ENCODE results near the gene ALDH3A2. TPM values are rescaled to one million over a fixed set of nuclear protein-coding genes. Genes with fewer than 3 reads are reported as not detected.

ALDH3A2 gene
- 100 to 1,000 TPM; 123 to 141 (median 137) TPM for total RNA-seq

- intact Hi-C loops (cut with DNase I; ENCODE audit: low total_unique reads) = no loop called here
- peak; percentile 91 to 96 for DNase-seq (ENCODE audit: low spot score in 2 of 2)
- Histone ChIP-seq H3K4me3 (peak within 1 kb of the TSS; percentile 65 to 88 (median 68)), H3K27ac (peak within 1 kb of the TSS; percentile 91 to 95), H3K36me3 (no peaks in the 10 kb centered on the region), H3K4me1 (peaks cover 11 to 18% of the 10 kb centered on the region in 2 donors), H3K27me3 (no peaks in the 10 kb centered on the region), H3K9me3 (no peaks in the 10 kb centered on the region)
- TF ChIP-seq POLR2A (IDR thresholded peaks at IDR 0.05) (peak; percentile 96), CTCF (IDR thresholded peaks at IDR 0.05) (peak in 2 of 3 donors; percentile 17 to 31), POLR2AphosphoS5 (IDR thresholded peaks at IDR 0.05) (peak; percentile 86 to 95 (median 92))
Measured at GRCh38 chr17:19648475-19649273, at the start of gene ALDH3A2. Gene ALDH3A2 (plus strand): TSS chr17:19648751. CDS start chr17:19648972, 221 bp downstream.

DNA sequence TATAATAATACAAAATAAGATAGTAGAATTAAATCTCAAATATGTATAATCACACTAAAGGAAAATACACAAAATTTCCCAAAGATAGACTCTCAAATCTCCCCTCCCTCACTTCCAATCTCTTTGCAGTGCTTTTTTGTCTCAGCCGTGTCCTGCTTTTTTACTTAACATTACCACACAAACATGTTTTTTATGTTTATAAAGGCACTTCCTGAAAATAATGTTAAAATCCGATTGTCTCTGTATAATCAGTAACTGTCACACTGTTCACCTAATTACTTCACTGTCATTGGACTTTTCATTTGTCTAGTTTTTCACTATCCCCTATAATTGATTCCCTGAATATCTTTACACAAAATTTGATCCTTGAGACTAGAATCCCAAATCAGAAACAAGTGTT lies 38.2 kb upstream of the ALDH3A2 start:
- H3K9me3 ChIP-seq = no peaks in the 10 kb centered on the region
- H3K27ac ChIP-seq = no peak overlapping the region
- H3K4me1 ChIP-seq = no peaks in the 10 kb centered on the region
- TF ChIP-seq POLR2A (IDR thresholded peaks at IDR 0.05) (no peak), CTCF (IDR thresholded peaks at IDR 0.05) (no peak), POLR2AphosphoS5 (IDR thresholded peaks at IDR 0.05) (no peak)
- no peak overlapping the region for H3K4me3 ChIP-seq
- intact Hi-C loops (cut with DNase I; ENCODE audit: low total_unique reads) = no loop called here
- no peaks in the 10 kb centered on the region for H3K36me3 ChIP-seq
- no peak for DNase-seq (ENCODE audit: low spot score in 2 of 2)
- H3K27me3 ChIP-seq = no peaks in the 10 kb centered on the region

DNA sequence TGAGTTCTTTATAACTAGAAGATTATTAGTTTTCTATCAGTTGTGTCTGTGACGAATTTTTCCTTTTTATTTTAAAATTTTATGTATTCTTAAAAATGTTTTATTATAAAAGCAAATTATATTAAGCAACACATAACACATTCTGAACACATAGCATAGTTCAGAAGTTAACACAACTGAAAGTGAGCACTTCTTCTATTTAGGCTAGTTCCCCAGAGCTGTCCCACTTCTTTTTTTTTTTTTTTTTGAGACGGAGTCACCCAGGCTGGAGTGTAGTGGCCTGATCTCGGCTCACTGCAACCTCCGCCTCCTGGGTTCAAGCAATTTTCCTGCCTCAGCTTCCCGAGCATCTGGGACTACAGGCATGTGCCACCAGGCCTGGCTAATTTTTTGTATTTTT lies 37.7 kb upstream of the ALDH3A2 start:
- TF ChIP-seq CTCF (IDR thresholded peaks at IDR 0.05) (no peak), POLR2A (IDR thresholded peaks at IDR 0.05) (no peak), POLR2AphosphoS5 (IDR thresholded peaks at IDR 0.05) (no peak)

GRCh38 chr17:19613979-19614378 lies 34.6 kb upstream of the ALDH3A2 start:
- intact Hi-C loops (cut with DNase I; ENCODE audit: low total_unique reads) = no loop called here
- Histone ChIP-seq H3K9me3 (peaks cover 9 to 17% of the 10 kb centered on the region in 2 donors), H3K36me3 (no peaks in the 10 kb centered on the region), H3K4me3 (no peak overlapping the region), H3K27ac (no peak overlapping the region), H3K27me3 (no peaks in the 10 kb centered on the region), H3K4me1 (no peaks in the 10 kb centered on the region)
- no peak for DNase-seq (ENCODE audit: low spot score in 2 of 2)
- no peak for TF ChIP-seq CTCF (IDR thresholded peaks at IDR 0.05)
- no peak for TF ChIP-seq POLR2A (IDR thresholded peaks at IDR 0.05)
- no peak for TF ChIP-seq POLR2AphosphoS5 (IDR thresholded peaks at IDR 0.05)

More for the DNA sequence above, 37.7 kb upstream of the ALDH3A2 start:
- no peak overlapping the region for H3K27ac ChIP-seq
- H3K27me3 ChIP-seq = no peaks in the 10 kb centered on the region
- no peaks in the 10 kb centered on the region for H3K9me3 ChIP-seq
- no peaks in the 10 kb centered on the region for H3K4me1 ChIP-seq
- no peak overlapping the region for H3K4me3 ChIP-seq
- intact Hi-C loops (cut with DNase I; ENCODE audit: low total_unique reads) = no loop called here
- no peaks in the 10 kb centered on the region for H3K36me3 ChIP-seq
- no peak for DNase-seq (ENCODE audit: low spot score in 2 of 2)

GRCh38 chr17:19614900-19615299 lies 33.7 kb upstream of the ALDH3A2 start:
- Histone ChIP-seq H3K36me3 (no peaks in the 10 kb centered on the region), H3K9me3 (peaks cover 18 to 26% of the 10 kb centered on the region in 2 donors), H3K4me3 (no peak overlapping the region), H3K27me3 (no peaks in the 10 kb centered on the region), H3K27ac (no peak overlapping the region), H3K4me1 (no peaks in the 10 kb centered on the region)
- no peak for DNase-seq (ENCODE audit: low spot score in 2 of 2)
- TF ChIP-seq POLR2A (IDR thresholded peaks at IDR 0.05) = no peak
- intact Hi-C loops (cut with DNase I; ENCODE audit: low total_unique reads) = no loop called here
